ENCODE measurements around the gene NPEPL1.

DNA sequence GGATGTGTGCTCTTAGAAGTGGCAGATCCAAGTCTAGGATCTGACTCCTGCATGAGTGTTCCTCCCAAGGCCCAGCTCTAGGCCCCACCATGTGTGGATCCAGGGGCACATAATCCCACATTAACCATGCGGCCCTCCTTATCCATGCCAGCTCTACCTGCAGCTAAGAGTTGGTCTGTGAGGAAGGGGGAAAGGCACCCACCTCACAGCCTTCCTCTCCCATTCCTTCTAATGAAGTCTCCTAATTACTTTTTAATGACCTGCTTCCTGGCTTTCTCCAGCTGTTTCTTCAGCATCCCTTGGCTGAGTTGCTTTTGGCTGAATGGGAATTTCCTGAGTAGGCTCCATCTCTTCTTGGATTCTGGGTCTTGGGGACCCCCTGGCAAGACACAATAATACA lies 52.2 kb downstream of the NPEPL1 start:
- TF ChIP-seq, protein P1, sequence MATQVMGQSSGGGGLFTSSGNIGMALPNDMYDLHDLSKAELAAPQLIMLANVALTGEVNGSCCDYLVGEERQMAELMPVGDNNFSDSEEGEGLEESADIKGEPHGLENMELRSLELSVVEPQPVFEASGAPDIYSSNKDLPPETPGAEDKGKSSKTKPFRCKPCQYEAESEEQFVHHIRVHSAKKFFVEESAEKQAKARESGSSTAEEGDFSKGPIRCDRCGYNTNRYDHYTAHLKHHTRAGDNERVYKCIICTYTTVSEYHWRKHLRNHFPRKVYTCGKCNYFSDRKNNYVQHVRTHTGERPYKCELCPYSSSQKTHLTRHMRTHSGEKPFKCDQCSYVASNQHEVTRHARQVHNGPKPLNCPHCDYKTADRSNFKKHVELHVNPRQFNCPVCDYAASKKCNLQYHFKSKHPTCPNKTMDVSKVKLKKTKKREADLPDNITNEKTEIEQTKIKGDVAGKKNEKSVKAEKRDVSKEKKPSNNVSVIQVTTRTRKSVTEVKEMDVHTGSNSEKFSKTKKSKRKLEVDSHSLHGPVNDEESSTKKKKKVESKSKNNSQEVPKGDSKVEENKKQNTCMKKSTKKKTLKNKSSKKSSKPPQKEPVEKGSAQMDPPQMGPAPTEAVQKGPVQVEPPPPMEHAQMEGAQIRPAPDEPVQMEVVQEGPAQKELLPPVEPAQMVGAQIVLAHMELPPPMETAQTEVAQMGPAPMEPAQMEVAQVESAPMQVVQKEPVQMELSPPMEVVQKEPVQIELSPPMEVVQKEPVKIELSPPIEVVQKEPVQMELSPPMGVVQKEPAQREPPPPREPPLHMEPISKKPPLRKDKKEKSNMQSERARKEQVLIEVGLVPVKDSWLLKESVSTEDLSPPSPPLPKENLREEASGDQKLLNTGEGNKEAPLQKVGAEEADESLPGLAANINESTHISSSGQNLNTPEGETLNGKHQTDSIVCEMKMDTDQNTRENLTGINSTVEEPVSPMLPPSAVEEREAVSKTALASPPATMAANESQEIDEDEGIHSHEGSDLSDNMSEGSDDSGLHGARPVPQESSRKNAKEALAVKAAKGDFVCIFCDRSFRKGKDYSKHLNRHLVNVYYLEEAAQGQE (IDR thresholded peaks at IDR 0.05; ENCODE audit: insufficient read depth in 1 of 2, low read depth in 2 of 2, low read length in 2 of 2), result no peak
- TF ChIP-seq SIN3A (IDR thresholded peaks at IDR 0.05; ENCODE audit: borderline replicate concordance, insufficient read depth, low read length), result no peak

All from PFSK-1 (cell line).